Fibroblast of lung (primary cell): ENCODE measurements around the gene PCLO. TPM values are rescaled to one million over a fixed set of nuclear protein-coding genes. Genes with fewer than 3 reads are reported as not detected.
A peak's percentile ranks its signal among the peaks of the same experiment; 100 is the strongest.

Experiments used
- DNase-seq, 2 donors: peaks; one replicate each; pipeline versions ENCODE4 v3.0.0 to v3.0.0-alpha.2; 2010; ENCODE audit warnings: low read depth in 2 of 2
- H2AFZ ChIP-seq: 2 replicates; pipeline ENCODE4 v1.5.1; 2012; ENCODE audit warnings: low read length, control low read depth, inconsistent platforms
- H3K27ac ChIP-seq: 2 replicates; pipeline ENCODE4 v1.5.1; 2011; ENCODE audit warnings: low read length, control low read depth; ENCODE audit not compliant: insufficient read depth
- H3K27me3 ChIP-seq: 2 replicates; pipeline ENCODE4 v1.5.1; 2011; ENCODE audit warnings: mild to moderate bottlenecking, low read length; ENCODE audit not compliant: control insufficient read depth, insufficient read depth
- H3K36me3 ChIP-seq: 2 replicates; pipeline ENCODE4 v1.5.1; 2011; ENCODE audit warnings: low read length; ENCODE audit not compliant: control insufficient read depth, insufficient read depth
- H3K4me1 ChIP-seq: 2 replicates; pipeline ENCODE4 v1.5.1; 2011; ENCODE audit warnings: low read length; ENCODE audit not compliant: control insufficient read depth, insufficient read depth; ENCODE audit errors: extremely low read depth
- H3K4me2 ChIP-seq: 2 replicates; pipeline ENCODE4 v1.5.1; 2011; ENCODE audit warnings: low read length, control low read depth; ENCODE audit not compliant: insufficient read depth; ENCODE audit errors: extremely low read depth
- H3K4me3 ChIP-seq, 4 experiments: fragments of 200-600 bp in 1 of 4; sonication (generic) in 1 of 4; replicated peaks in 1 of 4; 2 replicates each; pipeline ENCODE4 v1.5.1; 2011 to 2016; ENCODE audit warnings: low read length in 4 of 4, low read depth in 3 of 4, mild to moderate bottlenecking in 3 of 4, control low read depth in 2 of 4, inconsistent platforms in 1 of 4, mixed read lengths in 1 of 4; ENCODE audit not compliant: insufficient read depth in 1 of 4; ENCODE audit errors: control extremely low read depth in 1 of 4
- H3K79me2 ChIP-seq: 2 replicates; pipeline ENCODE4 v1.5.1; 2012; ENCODE audit warnings: mild to moderate bottlenecking, low read length, inconsistent platforms; ENCODE audit not compliant: control insufficient read depth, insufficient read depth
- H3K9ac ChIP-seq: 2 replicates; pipeline ENCODE4 v1.5.1; 2011; ENCODE audit warnings: mild to moderate bottlenecking, low read length, control low read depth; ENCODE audit not compliant: insufficient read depth
- H3K9me3 ChIP-seq: 2 replicates; pipeline ENCODE4 v1.5.1; 2012; ENCODE audit warnings: low read depth, low read length; ENCODE audit not compliant: control insufficient read depth, insufficient read depth
- H4K20me1 ChIP-seq: 2 replicates; pipeline ENCODE4 v1.5.1; 2011; ENCODE audit warnings: low read length; ENCODE audit not compliant: control insufficient read depth, insufficient read depth; ENCODE audit errors: extremely low read depth
- EZH2 ChIP-seq: IDR thresholded peaks from 2 replicates; pipeline ENCODE4 v1.5.1; 2012; ENCODE audit warnings: low read length, control low read depth, mild to moderate bottlenecking; ENCODE audit errors: missing control alignments
- polyA plus RNA-seq, 2 donors: library from polyadenylated mRNA; depleted of rRNA in 1 of 2; stranded (reverse) in 1 of 2; unstranded in 1 of 2; fragments of >200 nt; gene quantifications; 2 replicates each; pipeline ENCODE4 v1.2.1, GENCODE V29; 2011 to 2012; ENCODE audit warnings: missing spikeins in 1 of 2
- total RNA-seq: library from RNA; depleted of rRNA; stranded (reverse); fragments of >200 nt; gene quantifications from 2 replicates; pipeline ENCODE4 v1.2.1, GENCODE V29; 2014
- TF ChIP-seq, protein P1 (sequence below), 2 donors: IDR thresholded peaks in 1 of 2; conservative IDR thresholded peaks in 1 of 2; 1 replicate in 1 of 2; 2 replicates in 1 of 2; pipeline ENCODE4 v1.5.1; 2011 to 2012; ENCODE audit warnings: low read length in 2 of 2, control low read depth in 1 of 2, inconsistent platforms in 1 of 2, low read depth in 1 of 2, mild to moderate bottlenecking in 1 of 2

Gene PCLO
- total and polyA plus RNA-seq, 2 donors (not counting 1 experiment from before 2014, with no cell fraction given), result 0.03 to 0.17 TPM

DNA sequence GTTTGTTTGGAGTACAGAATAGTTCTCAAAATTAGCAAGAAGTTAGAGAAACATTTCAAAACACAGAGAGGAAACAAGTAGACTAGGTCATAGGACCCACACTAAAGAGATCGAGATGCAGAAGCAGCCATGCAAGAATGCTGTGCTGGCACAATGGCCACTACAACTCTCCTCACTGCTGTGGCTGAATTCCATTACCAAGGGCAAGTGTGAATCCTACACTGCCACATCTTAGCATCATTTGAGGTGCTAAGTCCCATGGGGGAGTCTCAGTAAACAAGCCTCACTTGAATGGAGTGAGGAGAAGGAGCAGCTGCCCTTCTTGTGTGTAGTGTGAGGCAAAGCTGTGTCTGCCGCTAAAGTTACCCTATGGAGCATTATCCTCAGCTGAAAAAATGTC is 56.7 kb downstream of the PCLO start:
- Histone ChIP-seq H3K9me3 (no peaks in the 10 kb centered on the region), H3K4me1 (no peaks in the 10 kb centered on the region), H3K27me3 (no peaks in the 10 kb centered on the region), H3K79me2 (no peaks in the 10 kb centered on the region), H2AFZ (no peak overlapping the region), H4K20me1 (no peaks in the 10 kb centered on the region), H3K4me3 (no peak overlapping the region), H3K9ac (no peak overlapping the region), H3K4me2 (no peak overlapping the region), H3K36me3 (no peaks in the 10 kb centered on the region), H3K27ac (no peak overlapping the region)
- no peak for TF ChIP-seq EZH2
- TF ChIP-seq, protein P1, sequence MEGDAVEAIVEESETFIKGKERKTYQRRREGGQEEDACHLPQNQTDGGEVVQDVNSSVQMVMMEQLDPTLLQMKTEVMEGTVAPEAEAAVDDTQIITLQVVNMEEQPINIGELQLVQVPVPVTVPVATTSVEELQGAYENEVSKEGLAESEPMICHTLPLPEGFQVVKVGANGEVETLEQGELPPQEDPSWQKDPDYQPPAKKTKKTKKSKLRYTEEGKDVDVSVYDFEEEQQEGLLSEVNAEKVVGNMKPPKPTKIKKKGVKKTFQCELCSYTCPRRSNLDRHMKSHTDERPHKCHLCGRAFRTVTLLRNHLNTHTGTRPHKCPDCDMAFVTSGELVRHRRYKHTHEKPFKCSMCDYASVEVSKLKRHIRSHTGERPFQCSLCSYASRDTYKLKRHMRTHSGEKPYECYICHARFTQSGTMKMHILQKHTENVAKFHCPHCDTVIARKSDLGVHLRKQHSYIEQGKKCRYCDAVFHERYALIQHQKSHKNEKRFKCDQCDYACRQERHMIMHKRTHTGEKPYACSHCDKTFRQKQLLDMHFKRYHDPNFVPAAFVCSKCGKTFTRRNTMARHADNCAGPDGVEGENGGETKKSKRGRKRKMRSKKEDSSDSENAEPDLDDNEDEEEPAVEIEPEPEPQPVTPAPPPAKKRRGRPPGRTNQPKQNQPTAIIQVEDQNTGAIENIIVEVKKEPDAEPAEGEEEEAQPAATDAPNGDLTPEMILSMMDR (conservative IDR thresholded peaks at IDR 0.05 in 1 of 2, IDR thresholded peaks at IDR 0.05 in 1 of 2; ENCODE audit: low read depth in 1 of 2, low read length in 2 of 2), result no peak
- DNase-seq, result no peak

DNA sequence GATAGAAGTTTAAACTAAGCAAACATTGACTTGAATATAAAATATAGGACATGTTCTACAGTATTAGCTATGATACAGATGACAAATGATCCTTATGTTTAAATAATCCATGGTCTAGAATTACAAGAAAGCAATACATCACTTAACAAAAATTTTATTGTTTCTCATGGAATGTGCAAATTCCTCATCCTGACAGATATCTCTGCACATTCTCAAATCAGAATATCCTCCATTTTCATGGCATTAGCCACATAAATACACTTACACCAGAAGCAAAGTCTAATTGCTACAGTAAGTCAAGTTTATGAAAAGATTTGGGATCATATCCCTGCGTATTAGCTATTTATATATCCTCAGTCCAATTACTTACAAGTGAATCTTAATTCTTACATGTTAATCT is 57.6 kb downstream of the PCLO start:
- Histone ChIP-seq H3K9me3 (no peaks in the 10 kb centered on the region), H3K9ac (no peak overlapping the region), H4K20me1 (no peaks in the 10 kb centered on the region), H3K4me1 (no peaks in the 10 kb centered on the region), H3K27me3 (no peaks in the 10 kb centered on the region), H3K27ac (no peak overlapping the region), H3K79me2 (no peaks in the 10 kb centered on the region), H3K4me2 (no peak overlapping the region), H3K36me3 (no peaks in the 10 kb centered on the region), H2AFZ (no peak overlapping the region), H3K4me3 (no peak overlapping the region)
- TF ChIP-seq, protein P1 (conservative IDR thresholded peaks at IDR 0.05 in 1 of 2, IDR thresholded peaks at IDR 0.05 in 1 of 2; ENCODE audit: low read depth in 1 of 2, low read length in 2 of 2), result no peak
- no peak for TF ChIP-seq EZH2
- DNase-seq, result peak in 1 of 2 donors; percentile 12

DNA sequence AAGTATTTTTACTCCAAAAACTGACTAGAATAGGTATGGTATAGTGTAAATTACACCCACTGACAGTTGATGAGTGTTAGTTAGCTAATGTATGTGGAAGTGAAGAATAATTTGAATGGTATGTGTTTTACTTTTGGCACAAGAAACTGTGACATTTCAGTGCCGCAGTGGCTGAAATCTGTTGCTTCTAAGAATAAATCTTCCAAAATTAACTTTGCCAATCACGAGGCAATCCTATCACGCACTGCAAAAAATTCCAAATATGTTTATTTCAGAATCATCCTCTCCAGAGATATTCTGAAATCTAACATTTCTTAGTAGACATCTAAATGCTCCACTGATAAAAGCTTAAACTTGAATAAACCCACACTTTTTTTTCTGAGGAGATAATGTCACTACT is 61.2 kb downstream of the PCLO start:
- Histone ChIP-seq H3K36me3 (no peaks in the 10 kb centered on the region), H3K9me3 (no peaks in the 10 kb centered on the region), H3K79me2 (no peaks in the 10 kb centered on the region), H4K20me1 (no peaks in the 10 kb centered on the region), H3K4me2 (no peak overlapping the region), H3K4me3 (no peak overlapping the region), H3K4me1 (no peaks in the 10 kb centered on the region), H2AFZ (no peak overlapping the region), H3K27me3 (no peaks in the 10 kb centered on the region), H3K9ac (no peak overlapping the region), H3K27ac (no peak overlapping the region)
- DNase-seq, result no peak
- TF ChIP-seq EZH2, result no peak
- TF ChIP-seq, protein P1 (conservative IDR thresholded peaks at IDR 0.05 in 1 of 2, IDR thresholded peaks at IDR 0.05 in 1 of 2; ENCODE audit: low read depth in 1 of 2, low read length in 2 of 2), result no peak
